Pancreas (tissue), 10 donors: ENCODE data around the gene ARIH1. TPM values are rescaled to one million over a fixed set of nuclear protein-coding genes. Genes with fewer than 3 reads are reported as not detected.

Experiments used
- ATAC-seq, 4 donors: fragments of 200-7000 bp; cut with Tn5 transposase; one replicate each; pipeline versions ENCODE4 v1.8.0 to v1.9.1; 2020; ENCODE audit warnings: mild to moderate bottlenecking in 4 of 4, moderate library complexity in 4 of 4
- DNase-seq, 6 donors: peaks; one replicate each; pipeline ENCODE4 v3.0.0-alpha.2; 2020
- FAIRE-seq: peaks from 2 replicates; lab custom pipeline; 2012; peaks lifted over from hg19 to GRCh38; lab: Jason Lieb, UNC
- H3K27ac ChIP-seq, 4 donors: fragments of 200-600 bp; sonication (generic); 1 replicate in 3 of 4; 2 replicates in 1 of 4; pipeline versions ENCODE4 v1.5.0 to v1.8.0; 2020
- H3K27me3 ChIP-seq, 4 donors: fragments of 200-600 bp; one replicate each; pipeline ENCODE4 v1.8.0; 2021
- H3K36me3 ChIP-seq, 3 donors: fragments of 200-600 bp; sonication (generic) in 1 of 3; one replicate each; pipeline versions ENCODE4 v1.5.0 to v1.8.0; 2020 to 2021
- H3K4me1 ChIP-seq, 3 donors: fragments of 200-600 bp; one replicate each; pipeline ENCODE4 v1.8.0; 2021
- H3K4me3 ChIP-seq, 4 donors: fragments of 200-600 bp; sonication (generic) in 2 of 4; one replicate each; pipeline versions ENCODE4 v1.5.0 to v1.8.0; 2020 to 2021
- H3K9me3 ChIP-seq, 4 donors: fragments of 200-600 bp; one replicate each; pipeline ENCODE4 v1.8.0; 2021
- WGBS, 2 donors: extraction: QIAGEN DNeasy Blood & Tissue Kit; methylation state at CpG; one replicate each; pipeline ENCODE4 v1.1.7; 2013; 5-methylcytosine and 5-hydroxymethylcytosine counted together
- intact Hi-C, 3 donors: fragments of 100-400 bp; cut with DNase I; formaldehyde crosslinking; loops; one replicate each; pipeline versions ENCODE4 v1.11.1 to v1.14.2; 2022
- polyA plus RNA-seq, 2 donors: library from polyadenylated mRNA; stranded (reverse); fragments of 200-250 nt; gene quantifications; one replicate each; pipeline ENCODE4 v1.2.3, GENCODE V29; 2013
- total RNA-seq, 6 donors: library from RNA; stranded (reverse); fragmentation: NEBNext Ultra II Directional in 4 of 6; extraction: Animal tissue kit (Norgen Biotek cat#: 25700) in 4 of 6; gene quantifications; one replicate each; pipeline versions ENCODE4 v1.2.1 to v1.2.4, GENCODE V29; 2021 to 2023
- TF ChIP-seq, protein P1 (sequence below), 4 donors: fragments of 200-600 bp; sonication (generic) in 3 of 4; IDR thresholded peaks; one replicate each; pipeline versions ENCODE4 v1.5.0 to v1.8.0; 2021; ENCODE audit warnings: antibody characterized with exemption in 4 of 4
- donor health status: healthy with polysubstance abuse.
- donor health status: DM: no; HTN: no; CAD: no; lungs with moderate emphysema.
- donor health status: DM: no; HTN: no; CAD: no.
- donor health status: control.
- donor health status: control.
- donor health status: Bipolar disorder and iron deficiency.
- donor health status: DM: yes; HTN: yes; CAD: no.
- donor health status: DM: no; HTN: no; CAD: no.
- donor health status: DM: no; HTN: no; CAD: no.
- donor health status: DM: yes; HTN: yes; CAD: no.

The ARIH1 gene
- total and polyA plus RNA-seq, 8 donors: 11.5 to 91.3 (median 66.6) TPM

DNA sequence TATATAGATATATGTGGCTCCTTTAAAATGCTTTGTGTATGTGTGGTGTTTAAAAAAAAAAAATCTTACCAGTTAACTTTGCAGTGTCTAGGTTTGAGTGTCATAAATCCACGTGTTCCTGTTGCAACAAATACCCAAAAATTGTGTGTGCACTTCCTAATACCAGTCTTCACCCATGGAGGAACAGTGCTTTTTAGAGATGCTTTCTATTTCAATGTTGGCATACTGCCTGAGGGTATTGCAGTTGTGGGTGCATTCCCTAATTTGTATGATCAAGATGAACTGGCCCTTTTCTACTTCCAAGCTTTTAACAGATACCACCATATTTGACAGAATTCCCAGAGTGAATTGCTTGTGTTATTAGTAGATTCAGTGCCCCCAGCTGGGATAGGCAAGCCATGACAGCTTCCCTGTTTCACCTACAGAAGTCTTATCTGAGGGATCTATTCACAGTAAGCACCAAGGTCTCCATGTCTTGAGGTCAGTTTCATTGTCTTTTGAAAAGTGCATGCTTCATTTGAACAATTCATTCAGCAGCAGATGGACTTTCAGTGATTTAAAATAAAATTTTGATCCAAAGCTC, 111.4 kb downstream of the ARIH1 start:
- Histone ChIP-seq H3K36me3 (peaks cover 0 to 43% (median 5%) of the 10 kb centered on the region in 3 donors), H3K4me1 (no peaks in the 10 kb centered on the region), H3K9me3 (no peaks in the 10 kb centered on the region), H3K4me3 (no peak overlapping the region), H3K27ac (no peak overlapping the region), H3K27me3 (no peaks in the 10 kb centered on the region)
- DNase-seq: no peak
- TF ChIP-seq, protein P1, sequence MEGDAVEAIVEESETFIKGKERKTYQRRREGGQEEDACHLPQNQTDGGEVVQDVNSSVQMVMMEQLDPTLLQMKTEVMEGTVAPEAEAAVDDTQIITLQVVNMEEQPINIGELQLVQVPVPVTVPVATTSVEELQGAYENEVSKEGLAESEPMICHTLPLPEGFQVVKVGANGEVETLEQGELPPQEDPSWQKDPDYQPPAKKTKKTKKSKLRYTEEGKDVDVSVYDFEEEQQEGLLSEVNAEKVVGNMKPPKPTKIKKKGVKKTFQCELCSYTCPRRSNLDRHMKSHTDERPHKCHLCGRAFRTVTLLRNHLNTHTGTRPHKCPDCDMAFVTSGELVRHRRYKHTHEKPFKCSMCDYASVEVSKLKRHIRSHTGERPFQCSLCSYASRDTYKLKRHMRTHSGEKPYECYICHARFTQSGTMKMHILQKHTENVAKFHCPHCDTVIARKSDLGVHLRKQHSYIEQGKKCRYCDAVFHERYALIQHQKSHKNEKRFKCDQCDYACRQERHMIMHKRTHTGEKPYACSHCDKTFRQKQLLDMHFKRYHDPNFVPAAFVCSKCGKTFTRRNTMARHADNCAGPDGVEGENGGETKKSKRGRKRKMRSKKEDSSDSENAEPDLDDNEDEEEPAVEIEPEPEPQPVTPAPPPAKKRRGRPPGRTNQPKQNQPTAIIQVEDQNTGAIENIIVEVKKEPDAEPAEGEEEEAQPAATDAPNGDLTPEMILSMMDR (IDR thresholded peaks at IDR 0.05): no peak
- intact Hi-C loops: no loop called here
- no peak for FAIRE-seq
- WGBS, 2 donors: 78 to 94% methylated on average over 1 of the region's 1 CpG
- peak in 1 of 4 donors; percentile 30 for ATAC-seq

DNA sequence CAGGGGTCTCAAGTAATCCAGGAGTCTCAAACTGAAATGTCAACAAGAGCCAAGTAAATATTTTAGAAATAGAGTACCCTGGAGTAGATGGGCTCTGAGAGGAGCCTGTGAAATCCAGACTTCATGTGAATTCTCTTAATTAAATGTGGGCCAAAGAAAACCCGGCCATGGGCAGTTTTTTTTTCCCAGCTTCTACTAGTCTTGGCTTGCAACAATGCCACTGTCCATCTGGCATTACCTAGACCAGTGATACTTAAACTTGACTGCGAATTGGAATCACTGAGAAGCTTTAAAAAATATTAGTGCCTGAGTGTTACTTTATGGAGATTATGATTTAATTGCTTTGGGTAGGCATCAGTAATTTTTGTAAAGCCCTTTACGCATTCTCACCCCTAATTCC, 114.0 kb downstream of the ARIH1 start:
- FAIRE-seq (no peak), ATAC-seq (no peak), DNase-seq (no peak)
- TF ChIP-seq, protein P1 (IDR thresholded peaks at IDR 0.05): no peak
- Histone ChIP-seq H3K4me1 (no peaks in the 10 kb centered on the region), H3K27me3 (no peaks in the 10 kb centered on the region), H3K36me3 (peaks cover 0 to 19% (median 0%) of the 10 kb centered on the region in 3 donors), H3K27ac (no peak overlapping the region), H3K9me3 (no peaks in the 10 kb centered on the region), H3K4me3 (no peak overlapping the region)
- 99% methylated on average over 3 of the region's 3 CpGs for WGBS, 2 donors
- intact Hi-C loops: no loop called here

DNA sequence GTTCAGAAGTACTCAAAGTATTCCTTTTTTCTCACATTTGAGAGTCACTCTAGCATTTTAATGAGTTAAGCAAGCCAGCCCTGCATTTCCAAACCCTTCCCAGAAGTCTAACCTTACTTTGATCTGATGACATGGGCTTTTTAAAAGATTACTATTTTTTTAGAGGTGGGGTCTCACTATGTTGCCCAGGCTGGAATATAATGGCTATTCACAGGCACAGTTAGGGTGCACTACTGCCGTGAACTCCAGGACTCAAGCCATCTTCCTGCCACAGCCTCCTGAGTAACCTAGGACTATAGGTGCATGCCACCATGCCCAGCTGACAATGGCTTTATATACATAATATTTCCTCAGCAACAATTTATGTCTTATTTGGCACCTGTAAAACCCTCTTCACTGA, 116.3 kb downstream of the ARIH1 start:
- Histone ChIP-seq H3K27ac (no peak overlapping the region), H3K4me3 (no peak overlapping the region), H3K36me3 (no peaks in the 10 kb centered on the region), H3K4me1 (no peaks in the 10 kb centered on the region), H3K9me3 (no peaks in the 10 kb centered on the region), H3K27me3 (no peaks in the 10 kb centered on the region)
- WGBS, 2 donors: 100% methylated on average over 1 of the region's 1 CpG
- FAIRE-seq: no peak
- TF ChIP-seq, protein P1 (IDR thresholded peaks at IDR 0.05): no peak
- intact Hi-C loops: no loop called here
- no peak for ATAC-seq
- DNase-seq: no peak

DNA sequence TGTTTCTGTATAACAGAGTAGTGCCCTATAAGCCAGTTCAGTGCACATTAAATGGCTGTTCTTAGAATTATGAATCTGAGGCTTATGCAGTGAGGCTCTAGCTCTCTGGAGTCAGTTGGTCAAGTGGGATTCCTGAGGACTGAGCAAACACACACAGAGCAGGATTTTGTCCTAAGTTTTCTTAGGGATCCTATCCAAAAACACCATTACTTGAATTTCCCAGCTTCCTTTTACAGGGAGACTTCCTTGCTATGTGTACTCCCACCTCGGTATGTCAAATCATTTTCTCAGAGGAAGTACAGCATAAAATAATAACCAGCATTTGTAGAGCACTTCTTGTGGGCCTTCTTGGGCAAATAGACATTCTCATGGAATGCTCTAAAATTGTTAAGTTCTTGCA, 117.2 kb downstream of the ARIH1 start:
- no peaks in the 10 kb centered on the region for H3K36me3 ChIP-seq
- WGBS, 2 donors: 49 to 61% methylated on average over 1 of the region's 1 CpG
- no peak overlapping the region for H3K27ac ChIP-seq
- TF ChIP-seq, protein P1 (IDR thresholded peaks at IDR 0.05): no peak
- H3K9me3 ChIP-seq: no peaks in the 10 kb centered on the region
- no peaks in the 10 kb centered on the region for H3K4me1 ChIP-seq
- intact Hi-C loops: no loop called here
- no peak overlapping the region for H3K4me3 ChIP-seq
- H3K27me3 ChIP-seq: no peaks in the 10 kb centered on the region
- ATAC-seq (peak in 1 of 4 donors; percentile 15), FAIRE-seq (no peak), DNase-seq (no peak)

DNA sequence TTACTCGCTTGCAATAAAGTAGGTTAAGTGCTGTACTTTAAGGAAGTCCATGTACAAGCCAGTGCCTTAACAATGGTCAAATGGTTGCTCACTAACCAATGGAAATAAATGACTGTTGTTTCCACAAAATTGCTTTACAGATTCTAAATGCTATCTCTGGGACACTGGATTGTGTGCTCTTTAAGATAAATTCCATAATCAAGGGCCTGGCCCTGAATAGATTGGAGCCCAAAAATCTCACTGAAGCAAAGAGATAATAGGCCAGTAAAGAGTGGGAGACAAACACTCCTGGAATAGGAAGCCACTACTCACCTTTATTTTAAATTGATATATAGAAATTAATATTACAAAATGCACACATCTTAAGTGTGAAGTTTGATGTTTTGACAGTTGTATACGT, 118.0 kb downstream of the ARIH1 start:
- H3K36me3 ChIP-seq: no peaks in the 10 kb centered on the region
- H3K9me3 ChIP-seq: no peaks in the 10 kb centered on the region
- FAIRE-seq (no peak), DNase-seq (no peak), ATAC-seq (no peak)
- no peak overlapping the region for H3K4me3 ChIP-seq
- H3K4me1 ChIP-seq: no peaks in the 10 kb centered on the region
- intact Hi-C loops: no loop called here
- WGBS, 2 donors: 80 to 92% methylated on average over 2 of the region's 2 CpGs
- TF ChIP-seq, protein P1 (IDR thresholded peaks at IDR 0.05): no peak
- H3K27me3 ChIP-seq: no peaks in the 10 kb centered on the region
- no peak overlapping the region for H3K27ac ChIP-seq
